GM11168 (cell line): Measurements from ENCODE around the gene NFASC.

Source experiments
- in situ Hi-C: fragments of 300-500 bp; cut with MboI; formaldehyde crosslinking; loops from one replicate; pipeline ENCODE4 v1.12.0; 2022; ENCODE audit warnings: low sequenced_read_pairs; ENCODE audit not compliant: unreplicated experiment

Gene NFASC

DNA sequence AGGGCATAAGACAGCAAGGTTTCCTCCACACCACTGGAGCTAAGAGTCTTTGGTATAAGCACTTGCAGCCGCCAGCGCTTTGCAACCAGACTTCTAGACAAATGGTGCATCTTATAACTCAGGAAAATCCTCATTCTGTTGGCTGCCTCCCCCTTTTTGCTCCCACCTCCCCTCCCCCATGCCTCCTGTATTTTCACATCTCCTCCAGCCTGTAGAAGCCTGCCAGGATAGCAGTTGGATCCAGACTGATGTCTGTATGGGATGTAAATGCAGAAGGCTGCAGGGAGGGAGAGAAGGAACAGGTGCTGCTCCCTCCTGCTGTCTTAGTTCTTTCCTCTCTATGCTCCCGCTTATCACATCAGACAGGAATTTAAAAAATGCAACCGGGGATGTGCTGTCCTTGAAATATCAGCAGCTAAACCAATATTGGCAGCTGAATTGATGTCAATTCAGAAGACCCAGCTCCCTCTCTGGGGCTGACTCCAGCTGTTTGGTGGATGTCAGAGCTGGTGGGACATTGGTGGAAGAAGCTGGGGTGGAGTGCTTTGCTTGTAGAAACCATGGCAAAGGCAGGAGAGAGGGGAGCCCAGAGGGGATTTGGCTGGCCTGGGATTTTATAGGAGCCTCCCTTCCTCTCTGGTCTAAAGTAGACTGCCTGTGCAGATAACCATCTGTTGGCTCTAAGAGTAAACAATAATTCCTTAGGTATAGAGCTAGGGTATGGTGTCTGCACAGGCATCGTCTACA lies 53.5 kb downstream of the NFASC start:
- in situ Hi-C loops = no loop called here

DNA sequence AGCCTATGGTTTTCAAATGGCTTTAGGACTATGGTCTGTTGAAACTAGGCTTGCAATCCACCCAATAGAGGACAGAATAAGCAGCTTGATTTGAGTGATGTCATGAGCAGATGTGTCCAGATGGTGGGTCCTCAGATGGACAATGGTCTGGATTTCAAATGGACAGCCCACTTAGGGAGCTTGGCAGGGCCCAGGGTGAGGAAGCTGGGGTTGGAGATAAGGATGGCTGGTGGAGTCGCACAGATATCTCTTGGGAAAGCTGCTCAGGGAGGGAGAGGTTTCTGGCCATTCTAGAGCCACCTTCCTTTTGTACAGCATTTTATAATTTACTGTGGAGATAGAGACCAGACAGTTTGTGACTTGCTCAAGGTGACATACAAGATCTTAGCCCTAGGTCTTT lies 55.0 kb downstream of the NFASC start:
- in situ Hi-C loops = no loop called here

GRCh38 chr1:204927673-204928641 lies 57.3 kb downstream of the NFASC start:
- in situ Hi-C loops = no loop called here

GRCh38 chr1:204928671-204929486 lies 58.2 kb downstream of the NFASC start:
- in situ Hi-C loops = no loop called here

DNA sequence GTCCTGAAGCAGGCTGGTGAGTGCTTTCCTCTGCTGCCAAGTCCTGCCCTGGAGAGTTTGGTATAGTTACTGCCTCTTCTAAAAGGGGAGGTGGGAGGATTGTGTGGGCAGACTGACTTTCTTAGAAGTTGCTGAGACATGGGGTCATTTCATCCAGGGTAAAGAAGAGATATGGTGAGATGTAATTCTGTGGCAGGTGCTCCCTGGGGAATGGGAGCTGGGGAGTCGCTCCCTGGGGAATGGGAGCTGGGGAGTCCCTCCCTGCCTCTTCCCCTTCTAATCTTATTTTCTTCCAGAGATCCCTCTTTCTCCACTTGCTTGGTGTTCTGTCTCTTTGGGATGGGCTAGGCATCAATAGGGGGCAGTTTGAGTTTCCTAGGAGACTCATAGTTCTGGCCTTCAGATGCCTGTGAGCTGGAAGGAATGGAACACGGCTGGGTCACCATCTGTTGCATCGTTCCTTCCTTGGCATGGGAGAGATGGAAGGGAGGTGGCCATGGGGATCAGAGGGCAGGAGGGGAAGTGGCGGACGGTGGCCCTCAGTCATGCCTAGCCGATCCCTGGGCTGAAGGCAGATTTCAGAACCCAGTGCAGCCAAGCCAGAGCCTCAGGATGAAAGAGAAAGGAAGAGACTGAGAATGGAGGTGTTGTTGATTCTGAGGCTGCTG lies 59.0 kb downstream of the NFASC start:
- in situ Hi-C loops = no loop called here

- in situ Hi-C loops = no loop called here
Observed at GRCh38 chr1:204930155-204930523, 59.5 kb downstream of the NFASC start.

- in situ Hi-C loops = no loop called here
Observed at GRCh38 chr1:204931313-204931712, 60.7 kb downstream of the NFASC start.

- in situ Hi-C loops = no loop called here
Observed at GRCh38 chr1:204931768-204932572, 61.3 kb downstream of the NFASC start.

DNA sequence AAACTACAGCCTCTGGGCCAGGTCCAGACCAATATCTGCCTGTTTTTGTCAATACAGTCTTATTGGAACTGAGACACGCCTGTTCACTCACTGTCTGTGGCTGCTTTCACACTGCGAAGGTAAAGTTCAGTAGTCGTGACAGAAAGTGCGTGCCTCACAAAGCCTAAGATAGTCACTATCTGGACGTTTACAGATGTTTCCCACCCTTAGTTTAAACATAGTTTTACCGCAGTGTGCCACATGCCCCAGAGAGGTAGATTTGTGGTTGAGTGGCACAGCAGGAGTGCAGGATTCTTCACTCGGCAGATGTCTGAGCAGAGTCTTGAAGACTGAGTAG lies 61.9 kb downstream of the NFASC start:
- in situ Hi-C loops = no loop called here

GRCh38 chr1:204935155-204935554 lies 64.5 kb downstream of the NFASC start:
- in situ Hi-C loops = no loop called here

DNA sequence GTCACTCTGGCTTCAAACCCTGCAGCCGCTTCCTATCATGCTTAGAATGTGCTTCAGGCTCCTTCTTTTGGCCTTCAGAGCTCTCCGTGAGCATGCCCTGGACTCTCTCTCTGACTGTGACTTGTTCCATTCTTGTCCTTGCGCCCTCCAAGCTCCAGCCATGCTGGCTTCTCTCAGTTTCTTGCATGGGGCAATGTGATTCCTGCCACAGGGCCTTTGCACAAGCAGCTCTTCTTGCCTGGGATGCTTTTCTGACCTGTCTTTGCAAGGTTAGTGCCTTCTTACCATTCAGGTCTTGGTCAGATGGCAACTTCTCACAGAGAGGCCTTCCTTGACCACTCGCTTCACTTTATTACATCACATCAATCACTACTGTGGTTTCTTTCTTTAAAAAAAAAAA lies 66.1 kb downstream of the NFASC start:
- in situ Hi-C loops = no loop called here

DNA sequence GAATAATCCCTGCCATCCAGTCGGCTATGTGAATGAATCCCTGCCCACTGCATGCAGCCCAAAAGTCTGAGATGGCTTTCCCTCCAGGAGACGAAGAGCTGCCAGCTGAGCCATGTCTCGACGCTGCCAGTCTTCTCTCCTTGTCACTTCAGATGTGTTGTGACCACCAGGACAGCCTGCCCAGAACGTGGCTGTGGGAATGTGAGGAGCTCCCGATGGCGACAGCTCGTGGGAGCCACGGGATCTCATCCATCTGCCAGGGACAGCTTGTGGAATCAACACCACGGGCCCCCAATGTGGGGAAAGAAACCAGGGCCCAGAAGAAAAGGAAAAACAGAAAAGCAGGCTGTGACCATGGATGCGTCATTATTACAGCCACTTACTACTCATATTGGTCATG lies 67.2 kb downstream of the NFASC start:
- in situ Hi-C loops = no loop called here

GRCh38 chr1:204940591-204940990 lies 69.9 kb downstream of the NFASC start:
- in situ Hi-C loops = no loop called here

- in situ Hi-C loops = no loop called here
Observed at GRCh38 chr1:204941421-204942338, 71.0 kb downstream of the NFASC start.

DNA sequence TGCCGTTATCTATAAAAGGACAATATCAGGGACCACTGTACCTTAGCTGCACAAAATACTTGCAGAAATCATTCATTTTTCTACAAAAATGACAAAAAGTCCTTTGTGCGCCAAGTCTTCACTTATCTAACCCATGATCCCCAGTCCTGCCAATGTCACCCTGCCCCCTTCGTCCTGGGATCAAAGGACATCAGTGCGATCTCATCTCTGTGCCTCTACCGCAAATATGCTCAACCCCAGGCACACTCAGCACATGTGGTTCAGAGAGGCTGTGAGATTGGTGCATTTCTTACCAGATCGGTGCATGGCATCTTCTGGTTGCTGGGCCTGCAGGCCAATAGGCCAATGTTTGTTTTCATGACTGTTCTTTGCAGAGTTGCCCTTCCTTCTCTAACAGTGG lies 72.8 kb downstream of the NFASC start:
- in situ Hi-C loops = no loop called here

GRCh38 chr1:204944662-204945061 lies 74.0 kb downstream of the NFASC start:
- in situ Hi-C loops = no loop called here

GRCh38 chr1:204945565-204945977 lies 74.9 kb downstream of the NFASC start:
- in situ Hi-C loops = no loop called here

- in situ Hi-C loops = no loop called here
Observed at GRCh38 chr1:204946640-204947039, 76.0 kb downstream of the NFASC start.
